Activated CD4-positive, CD25-positive, alpha-beta regulatory T cell treated with anti-CD3 and anti-CD28 coated beads, Interleukin-2, amount 50 U/mL, for 72 hours (primary cell): Measurements from ENCODE around the gene SCN10A.
A peak's percentile ranks its signal among the peaks of the same experiment; 100 is the strongest.

Source experiments
- DNase-seq: peaks from one replicate; pipeline ENCODE4 v3.0.0; 2021

SCN10A gene

GRCh38 chr3:38816026-38816425 is at the start of gene SCN10A:
Gene SCN10A (minus strand): TSS chr3:38816217. CDS start chr3:38794010, 22,207 bp downstream.
- no peak for DNase-seq

GRCh38 chr3:38853011-38853410 is 37.0 kb upstream of the SCN10A start:
- no peak for DNase-seq

GRCh38 chr3:38843898-38844297 is 27.9 kb upstream of the SCN10A start:
- DNase-seq, result no peak

GRCh38 chr3:38842266-38842965 is 26.4 kb upstream of the SCN10A start:
- no peak for DNase-seq

- DNase-seq, result no peak
Observed at GRCh38 chr3:38840987-38841386, 25.0 kb upstream of the SCN10A start.

GRCh38 chr3:38837358-38837757 is 21.3 kb upstream of the SCN10A start:
- no peak for DNase-seq

- DNase-seq, result no peak
Observed at GRCh38 chr3:38836561-38836960, 20.5 kb upstream of the SCN10A start.

- DNase-seq, result no peak
Observed at GRCh38 chr3:38835939-38836338, 19.9 kb upstream of the SCN10A start.

- DNase-seq, result no peak
Observed at GRCh38 chr3:38834717-38835116, 18.7 kb upstream of the SCN10A start.

GRCh38 chr3:38834110-38834509 is 18.1 kb upstream of the SCN10A start:
- peak; percentile 58 for DNase-seq

GRCh38 chr3:38829404-38829803 is 13.4 kb upstream of the SCN10A start:
- DNase-seq, result no peak

GRCh38 chr3:38828681-38829080 is 12.7 kb upstream of the SCN10A start:
- DNase-seq, result no peak

- no peak for DNase-seq
Observed at GRCh38 chr3:38827791-38828190, 11.8 kb upstream of the SCN10A start.

- DNase-seq, result no peak
Observed at GRCh38 chr3:38826001-38826400, 10.0 kb upstream of the SCN10A start.

- DNase-seq, result no peak
Observed at GRCh38 chr3:38824349-38824748, 8.3 kb upstream of the SCN10A start.

- no peak for DNase-seq
Observed at GRCh38 chr3:38823722-38824121, 7.7 kb upstream of the SCN10A start.

- no peak for DNase-seq
Observed at GRCh38 chr3:38823186-38823585, 7.2 kb upstream of the SCN10A start.

- DNase-seq, result no peak
Observed at GRCh38 chr3:38811822-38812221, 4.2 kb downstream of the SCN10A start.

GRCh38 chr3:38805765-38806386 is 10.1 kb downstream of the SCN10A start:
- no peak for DNase-seq

- DNase-seq, result no peak
Observed at GRCh38 chr3:38805004-38805403, 11.0 kb downstream of the SCN10A start.

- DNase-seq, result no peak
Observed at GRCh38 chr3:38800511-38800910, 15.5 kb downstream of the SCN10A start.

- DNase-seq, result no peak
Observed at GRCh38 chr3:38793721-38794120, 22.3 kb downstream of the SCN10A start.

GRCh38 chr3:38792983-38793382 is 23.0 kb downstream of the SCN10A start:
- no peak for DNase-seq

GRCh38 chr3:38782148-38782547 is 33.9 kb downstream of the SCN10A start:
- no peak for DNase-seq

- no peak for DNase-seq
Observed at GRCh38 chr3:38773528-38773927, 42.5 kb downstream of the SCN10A start.
